ENCODE data around the gene KCTD5.
"Not testable (repeated sequence)": the region's sequence is repeated elsewhere in the genome, so short reads cannot be mapped to it uniquely, and the experiment has no call there.

Gene KCTD5

DNA sequence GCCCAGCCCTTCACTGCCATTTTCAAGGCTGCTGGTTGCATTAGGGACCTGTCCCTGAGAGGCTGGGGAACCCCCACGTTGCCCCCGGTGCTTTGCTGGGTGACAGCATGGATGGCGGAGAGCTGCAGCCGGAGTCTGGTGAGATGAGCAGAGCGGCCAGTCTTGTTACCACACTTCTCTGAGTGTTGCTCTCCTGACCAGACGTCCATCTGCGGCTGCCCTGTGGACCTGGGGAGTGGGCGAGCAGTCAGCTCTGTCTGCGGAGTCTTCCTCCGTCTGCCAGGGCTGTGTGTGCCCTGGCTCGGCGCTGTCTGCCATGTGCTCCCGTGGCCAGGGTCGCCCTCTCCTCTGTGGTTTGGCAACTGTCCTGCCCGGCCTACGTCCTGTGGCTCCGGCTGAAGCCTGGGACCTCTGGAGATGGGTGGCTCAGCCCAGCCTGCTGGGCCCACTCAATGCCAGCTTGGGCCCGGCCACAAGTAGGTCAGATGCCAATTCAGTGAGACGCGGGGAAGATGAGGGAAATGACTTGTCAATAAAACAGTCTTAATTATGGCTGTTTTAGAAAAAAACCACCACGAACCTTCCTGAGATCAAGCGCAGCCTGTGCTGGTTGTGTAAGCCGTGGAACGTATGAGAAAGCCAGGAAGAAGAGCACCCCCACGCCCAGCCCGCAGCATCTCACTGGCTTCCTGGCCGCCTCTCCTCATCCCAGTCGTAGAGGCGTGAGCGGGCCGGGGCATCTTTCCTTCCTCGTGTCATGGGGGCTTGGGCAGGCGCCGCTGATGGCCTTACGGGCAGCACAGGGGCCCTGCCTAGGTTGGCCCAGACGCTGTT lies 7.9 kb downstream of the KCTD5 start:
- Histone ChIP-seq H3K9ac (ENCODE audit: low read depth, low read length) (no peak overlapping the region), H3K27ac (ENCODE audit: low read depth, low read length) (no peak overlapping the region), H3K4me3 (ENCODE audit: low read depth, low read length) (no peak overlapping the region), H3K36me3 (ENCODE audit: control insufficient read depth, insufficient read depth, low read length) (peaks cover 5% of the 10 kb centered on the region; the same call in 1 of the 2 replicates), H3K27me3 (ENCODE audit: control insufficient read depth, insufficient read depth, low read length) (no peaks in the 10 kb centered on the region), H3K9me3 (ENCODE audit: control insufficient read depth, insufficient read depth, low read length) (no peaks in the 10 kb centered on the region), H3K4me1 (ENCODE audit: control insufficient read depth, insufficient read depth, low read length) (no peaks in the 10 kb centered on the region)

- Histone ChIP-seq H3K36me3 (ENCODE audit: control insufficient read depth, insufficient read depth, low read length) (peaks cover 5% of the 10 kb centered on the region; the same call in 1 of the 2 replicates), H3K27me3 (ENCODE audit: control insufficient read depth, insufficient read depth, low read length) (no peaks in the 10 kb centered on the region), H3K9me3 (ENCODE audit: control insufficient read depth, insufficient read depth, low read length) (no peaks in the 10 kb centered on the region), H3K4me3 (ENCODE audit: low read depth, low read length) (no peak overlapping the region), H3K27ac (ENCODE audit: low read depth, low read length) (no peak overlapping the region), H3K4me1 (ENCODE audit: control insufficient read depth, insufficient read depth, low read length) (no peaks in the 10 kb centered on the region), H3K9ac (ENCODE audit: low read depth, low read length) (no peak overlapping the region)
These were observed 8.5 kb downstream of the KCTD5 start for GRCh38 chr16:2690852-2691251.

GRCh38 chr16:2691491-2692248 lies 9.3 kb downstream of the KCTD5 start:
- Histone ChIP-seq H3K4me3 (ENCODE audit: low read depth, low read length) (no peak overlapping the region), H3K27me3 (ENCODE audit: control insufficient read depth, insufficient read depth, low read length) (no peaks in the 10 kb centered on the region), H3K27ac (ENCODE audit: low read depth, low read length) (no peak overlapping the region), H3K9me3 (ENCODE audit: control insufficient read depth, insufficient read depth, low read length) (no peaks in the 10 kb centered on the region), H3K9ac (ENCODE audit: low read depth, low read length) (no peak overlapping the region), H3K36me3 (ENCODE audit: control insufficient read depth, insufficient read depth, low read length) (peaks cover 5% of the 10 kb centered on the region; the same call in 1 of the 2 replicates), H3K4me1 (ENCODE audit: control insufficient read depth, insufficient read depth, low read length) (no peaks in the 10 kb centered on the region)

DNA sequence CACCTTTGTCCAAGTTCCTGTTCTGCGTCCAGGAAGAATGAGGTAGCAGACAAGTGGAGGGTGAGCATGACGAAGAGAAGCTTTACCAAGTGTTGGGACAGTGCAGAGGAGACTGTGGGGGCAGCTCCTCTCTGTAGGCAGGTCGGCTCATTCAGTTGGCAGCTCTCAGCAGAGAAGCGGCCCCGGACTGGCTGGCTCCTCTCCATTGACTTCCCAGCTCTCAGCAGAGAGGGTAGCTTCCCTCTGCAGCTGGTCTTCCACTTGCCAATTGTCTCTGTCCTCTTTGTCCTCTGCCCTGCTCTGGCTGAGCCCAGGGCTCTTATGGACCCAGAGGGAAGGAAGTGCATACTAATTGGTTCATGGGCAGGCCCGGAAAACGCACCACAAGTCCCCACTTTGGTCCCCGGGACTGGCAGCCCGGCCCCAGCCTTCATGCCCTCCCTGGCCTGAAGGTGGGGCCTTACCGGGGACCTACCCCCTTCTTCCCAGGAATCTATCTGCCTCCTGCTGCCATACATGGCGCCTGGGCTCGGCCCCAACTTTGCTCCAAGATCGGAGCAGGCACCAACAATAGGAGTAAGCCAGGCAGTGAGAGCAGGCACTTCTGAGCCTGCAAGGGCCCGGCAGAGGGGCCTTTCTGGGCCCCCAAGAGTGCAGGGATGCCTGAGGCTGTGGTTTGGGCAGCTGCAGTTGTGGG lies 10.1 kb downstream of the KCTD5 start:
- H3K4me3 ChIP-seq (ENCODE audit: low read depth, low read length), result no peak overlapping the region
- H3K9ac ChIP-seq (ENCODE audit: low read depth, low read length), result no peak overlapping the region
- no peaks in the 10 kb centered on the region for H3K27me3 ChIP-seq (ENCODE audit: control insufficient read depth, insufficient read depth, low read length)
- H3K27ac ChIP-seq (ENCODE audit: low read depth, low read length), result no peak overlapping the region
- peaks cover 11% of the 10 kb centered on the region for H3K36me3 ChIP-seq (ENCODE audit: control insufficient read depth, insufficient read depth, low read length)
- no peaks in the 10 kb centered on the region for H3K9me3 ChIP-seq (ENCODE audit: control insufficient read depth, insufficient read depth, low read length)
- H3K4me1 ChIP-seq (ENCODE audit: control insufficient read depth, insufficient read depth, low read length), result no peaks in the 10 kb centered on the region

GRCh38 chr16:2692948-2693651 lies 10.8 kb downstream of the KCTD5 start:
- H3K27me3 ChIP-seq (ENCODE audit: control insufficient read depth, insufficient read depth, low read length), result no peaks in the 10 kb centered on the region
- H3K4me3 ChIP-seq (ENCODE audit: low read depth, low read length), result no peak overlapping the region
- peak overlapping the region; percentile 14; the same call in 1 of the 2 replicates for H3K9ac ChIP-seq (ENCODE audit: low read depth, low read length)
- no peaks in the 10 kb centered on the region for H3K4me1 ChIP-seq (ENCODE audit: control insufficient read depth, insufficient read depth, low read length)
- no peak overlapping the region for H3K27ac ChIP-seq (ENCODE audit: low read depth, low read length)
- H3K36me3 ChIP-seq (ENCODE audit: control insufficient read depth, insufficient read depth, low read length), result peaks cover 18% of the 10 kb centered on the region
- H3K9me3 ChIP-seq (ENCODE audit: control insufficient read depth, insufficient read depth, low read length), result no peaks in the 10 kb centered on the region

DNA sequence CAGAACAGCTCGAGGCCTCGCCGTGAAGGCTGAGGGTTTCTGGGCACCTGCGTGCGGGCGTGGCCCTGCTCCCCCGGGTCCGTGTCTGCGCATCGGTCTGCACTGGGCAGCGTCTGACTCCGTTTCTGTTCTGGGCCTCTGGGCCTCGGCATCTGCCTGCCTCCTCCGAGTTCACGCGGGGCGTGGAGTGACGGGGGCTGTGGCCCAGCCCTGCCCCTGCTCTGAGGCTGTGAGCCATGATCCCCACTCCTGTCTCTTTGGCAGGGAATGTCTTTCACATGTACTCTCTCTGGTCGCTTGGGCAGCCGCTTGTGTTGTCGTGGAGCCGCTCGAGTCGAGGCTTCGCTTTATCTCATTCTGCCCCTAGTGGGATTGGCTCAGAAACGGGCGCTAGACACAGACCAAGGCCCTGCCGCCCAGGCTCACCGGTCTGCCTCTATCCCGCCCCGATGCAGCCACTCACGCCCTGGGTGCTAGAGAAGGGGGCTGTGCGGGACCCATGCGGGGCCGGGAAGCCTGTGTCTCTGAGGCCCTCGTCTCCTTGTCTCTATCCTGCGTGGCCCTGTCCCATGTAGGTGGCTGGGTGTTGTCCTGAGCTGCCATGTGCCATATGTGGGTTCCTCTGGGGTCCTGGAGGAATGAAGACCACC lies 14.4 kb downstream of the KCTD5 start:
- H3K27ac ChIP-seq (ENCODE audit: low read depth, low read length); H3K27me3 ChIP-seq (ENCODE audit: control insufficient read depth, insufficient read depth, low read length); H3K9ac ChIP-seq (ENCODE audit: low read depth, low read length); H3K9me3 ChIP-seq (ENCODE audit: control insufficient read depth, insufficient read depth, low read length); H3K4me3 ChIP-seq (ENCODE audit: low read depth, low read length); H3K4me1 ChIP-seq (ENCODE audit: control insufficient read depth, insufficient read depth, low read length): not testable (repeated sequence)
- H3K36me3 ChIP-seq (ENCODE audit: control insufficient read depth, insufficient read depth, low read length), result peaks cover 46% of the 10 kb centered on the region

DNA sequence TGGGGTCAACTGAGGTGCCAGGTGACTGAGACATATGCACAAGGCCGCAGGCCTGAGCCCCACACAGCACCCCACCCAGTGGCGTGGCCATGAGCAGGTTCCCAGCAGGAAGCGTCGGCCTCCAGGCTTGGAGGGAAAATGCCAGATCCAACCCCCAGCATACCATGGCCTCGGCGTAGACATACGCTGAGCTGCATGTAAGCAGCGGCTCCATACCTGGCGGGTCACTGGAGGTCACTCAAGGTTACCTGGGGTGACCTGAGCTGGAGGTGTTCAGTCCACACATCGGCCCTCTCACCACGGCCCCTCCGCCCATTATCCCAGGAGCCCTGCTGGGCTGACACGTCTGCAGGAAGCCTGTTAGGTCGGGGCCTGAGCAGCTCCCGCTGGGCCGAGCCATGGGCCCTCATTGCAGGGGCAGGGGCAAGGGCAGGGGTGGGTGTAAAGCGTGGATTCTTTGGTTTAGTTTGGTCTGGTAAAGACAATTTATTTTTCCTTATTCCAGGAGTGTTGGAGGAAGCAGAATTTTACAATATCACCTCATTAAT lies 15.2 kb downstream of the KCTD5 start:
- Histone ChIP-seq H3K36me3 (ENCODE audit: control insufficient read depth, insufficient read depth, low read length) (peaks cover 46% of the 10 kb centered on the region), H3K4me1 (ENCODE audit: control insufficient read depth, insufficient read depth, low read length) (no peaks in the 10 kb centered on the region), H3K4me3 (ENCODE audit: low read depth, low read length) (no peak overlapping the region), H3K27ac (ENCODE audit: low read depth, low read length) (no peak overlapping the region), H3K27me3 (ENCODE audit: control insufficient read depth, insufficient read depth, low read length) (no peaks in the 10 kb centered on the region), H3K9me3 (ENCODE audit: control insufficient read depth, insufficient read depth, low read length) (no peaks in the 10 kb centered on the region), H3K9ac (ENCODE audit: low read depth, low read length) (no peak overlapping the region)

GRCh38 chr16:2698103-2698870 lies 16.0 kb downstream of the KCTD5 start:
- Histone ChIP-seq H3K36me3 (ENCODE audit: control insufficient read depth, insufficient read depth, low read length) (peaks cover 53% of the 10 kb centered on the region), H3K27me3 (ENCODE audit: control insufficient read depth, insufficient read depth, low read length) (no peaks in the 10 kb centered on the region), H3K27ac (ENCODE audit: low read depth, low read length) (no peak overlapping the region), H3K9me3 (ENCODE audit: control insufficient read depth, insufficient read depth, low read length) (no peaks in the 10 kb centered on the region), H3K9ac (ENCODE audit: low read depth, low read length) (no peak overlapping the region), H3K4me1 (ENCODE audit: control insufficient read depth, insufficient read depth, low read length) (no peaks in the 10 kb centered on the region), H3K4me3 (ENCODE audit: low read depth, low read length) (no peak overlapping the region)

DNA sequence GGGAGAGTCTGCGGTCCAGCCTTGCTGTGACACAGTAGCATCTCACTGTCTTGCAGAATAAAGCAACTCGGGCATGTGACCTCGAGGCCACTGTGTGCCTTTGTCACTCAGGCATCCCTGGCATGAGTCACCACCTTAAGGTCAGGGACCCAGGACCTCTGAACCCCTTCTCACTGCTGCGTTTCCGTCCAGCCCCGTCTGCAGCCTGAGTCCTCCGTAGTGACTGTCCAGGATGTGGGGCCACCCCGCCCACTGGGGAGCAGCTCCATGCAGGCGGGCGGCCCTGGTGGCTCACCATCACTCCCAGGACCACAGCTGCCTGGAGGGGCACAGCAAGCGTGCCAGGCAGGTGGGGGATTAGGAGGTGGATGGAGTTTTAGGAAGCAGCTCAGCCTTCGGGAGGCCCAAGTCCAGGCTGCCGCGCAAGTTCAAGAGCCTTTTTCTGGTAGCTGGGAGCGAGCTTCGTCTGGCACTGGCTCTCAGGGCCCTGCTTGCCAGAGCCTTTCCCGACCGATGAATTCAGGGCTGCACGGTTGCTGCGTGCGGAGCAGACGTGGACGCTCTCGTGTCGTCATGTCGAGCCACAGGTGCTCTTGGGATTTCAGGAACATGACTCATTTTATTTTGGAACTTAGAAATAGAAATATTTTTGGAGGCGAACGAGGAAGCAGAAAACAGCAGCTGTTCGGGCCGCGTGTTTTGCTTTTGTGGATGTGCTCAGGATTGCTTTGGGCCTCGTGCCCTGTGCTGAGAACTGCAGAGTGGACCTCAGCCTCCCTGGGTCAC lies 16.8 kb downstream of the KCTD5 start:
- no peaks in the 10 kb centered on the region for H3K4me1 ChIP-seq (ENCODE audit: control insufficient read depth, insufficient read depth, low read length)
- H3K27ac ChIP-seq (ENCODE audit: low read depth, low read length), result no peak overlapping the region
- H3K36me3 ChIP-seq (ENCODE audit: control insufficient read depth, insufficient read depth, low read length), result peaks cover 58% of the 10 kb centered on the region

More for the DNA sequence above, 16.8 kb downstream of the KCTD5 start:
- Histone ChIP-seq H3K27me3 (ENCODE audit: control insufficient read depth, insufficient read depth, low read length) (no peaks in the 10 kb centered on the region), H3K9me3 (ENCODE audit: control insufficient read depth, insufficient read depth, low read length) (no peaks in the 10 kb centered on the region), H3K4me3 (ENCODE audit: low read depth, low read length) (no peak overlapping the region), H3K9ac (ENCODE audit: low read depth, low read length) (no peak overlapping the region)
